NCI-H2227 (cell line): ENCODE results near the gene CCDC33.

ENCODE experiments used
- DNase-seq: peaks from one replicate; lab custom pipeline; 2025; ENCODE audit not compliant: unreplicated experiment; lab: John Stamatoyannopoulos, UW

The CCDC33 gene

GRCh38 chr15:74235962-74236361 is at the start of gene CCDC33:
Gene CCDC33, plus strand, starts transcription at chr15:74236326. Its CDS starts 394 bp downstream, at chr15:74236720.
- DNase-seq: no peak

GRCh38 chr15:74188216-74188615 is 47.9 kb upstream of the CCDC33 start:
- DNase-seq: no peak

GRCh38 chr15:74191798-74192197 is 44.3 kb upstream of the CCDC33 start:
- no peak for DNase-seq

- DNase-seq: no peak
Observed at GRCh38 chr15:74192751-74193150, 43.4 kb upstream of the CCDC33 start.

- no peak for DNase-seq
Observed at GRCh38 chr15:74193299-74193718, 42.8 kb upstream of the CCDC33 start.

GRCh38 chr15:74193905-74194304 is 42.2 kb upstream of the CCDC33 start:
- DNase-seq: no peak

- no peak for DNase-seq
Observed at GRCh38 chr15:74194572-74195559, 41.3 kb upstream of the CCDC33 start.

GRCh38 chr15:74196175-74196574 is 40.0 kb upstream of the CCDC33 start:
- DNase-seq: peak; percentile 58

GRCh38 chr15:74197176-74197965 is 38.8 kb upstream of the CCDC33 start:
- no peak for DNase-seq

GRCh38 chr15:74199297-74199652 is 36.9 kb upstream of the CCDC33 start:
- DNase-seq: no peak

GRCh38 chr15:74200412-74200815 is 35.7 kb upstream of the CCDC33 start:
- no peak for DNase-seq

GRCh38 chr15:74200871-74201419 is 35.2 kb upstream of the CCDC33 start:
- no peak for DNase-seq

GRCh38 chr15:74201710-74202420 is 34.3 kb upstream of the CCDC33 start:
- DNase-seq: no peak

GRCh38 chr15:74202452-74203401 is 33.4 kb upstream of the CCDC33 start, which contains the start of gene STRA6:
Gene STRA6, minus strand, starts transcription at chr15:74202787. Its CDS starts 520 bp downstream, at chr15:74202267.
- peak; percentile 89 for DNase-seq

- DNase-seq: peak; percentile 73
Observed at GRCh38 chr15:74203914-74204431, 32.2 kb upstream of the CCDC33 start.

- DNase-seq: no peak
Observed at GRCh38 chr15:74205582-74205947, 30.6 kb upstream of the CCDC33 start.

- DNase-seq: no peak
Observed at GRCh38 chr15:74206801-74207281, 29.3 kb upstream of the CCDC33 start.

GRCh38 chr15:74207652-74208440 is 28.3 kb upstream of the CCDC33 start:
- DNase-seq: no peak

GRCh38 chr15:74208496-74208895 is 27.6 kb upstream of the CCDC33 start:
- no peak for DNase-seq
